ENCODE data around the gene ARID1B. TPM values are rescaled to one million over a fixed set of nuclear protein-coding genes. Genes with fewer than 3 reads are reported as not detected.

The ARID1B gene
- total RNA-seq, 1 donor from 2014 or later, result 59.3 TPM

DNA sequence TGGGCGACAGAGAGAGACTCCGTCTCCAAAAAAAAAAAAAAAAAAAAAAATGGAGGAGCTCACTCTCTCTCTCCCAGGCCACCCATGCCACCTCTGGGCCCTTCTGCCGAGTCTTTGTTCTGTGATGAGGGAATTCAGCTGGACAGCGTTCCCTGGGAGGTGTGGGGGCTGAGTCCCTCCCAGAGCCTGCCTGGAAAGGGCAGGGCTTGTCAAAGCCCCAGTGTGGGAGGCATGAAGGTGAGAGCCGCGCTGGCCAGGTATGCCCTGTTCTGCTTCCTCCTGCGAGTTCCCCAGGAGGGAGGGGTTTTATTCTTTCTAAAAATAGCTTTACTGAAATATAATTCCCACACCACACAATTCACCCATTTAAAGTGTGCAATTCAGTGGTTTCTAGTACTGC is 476.5 kb downstream of the ARID1B start:
- TF ChIP-seq, protein P1, sequence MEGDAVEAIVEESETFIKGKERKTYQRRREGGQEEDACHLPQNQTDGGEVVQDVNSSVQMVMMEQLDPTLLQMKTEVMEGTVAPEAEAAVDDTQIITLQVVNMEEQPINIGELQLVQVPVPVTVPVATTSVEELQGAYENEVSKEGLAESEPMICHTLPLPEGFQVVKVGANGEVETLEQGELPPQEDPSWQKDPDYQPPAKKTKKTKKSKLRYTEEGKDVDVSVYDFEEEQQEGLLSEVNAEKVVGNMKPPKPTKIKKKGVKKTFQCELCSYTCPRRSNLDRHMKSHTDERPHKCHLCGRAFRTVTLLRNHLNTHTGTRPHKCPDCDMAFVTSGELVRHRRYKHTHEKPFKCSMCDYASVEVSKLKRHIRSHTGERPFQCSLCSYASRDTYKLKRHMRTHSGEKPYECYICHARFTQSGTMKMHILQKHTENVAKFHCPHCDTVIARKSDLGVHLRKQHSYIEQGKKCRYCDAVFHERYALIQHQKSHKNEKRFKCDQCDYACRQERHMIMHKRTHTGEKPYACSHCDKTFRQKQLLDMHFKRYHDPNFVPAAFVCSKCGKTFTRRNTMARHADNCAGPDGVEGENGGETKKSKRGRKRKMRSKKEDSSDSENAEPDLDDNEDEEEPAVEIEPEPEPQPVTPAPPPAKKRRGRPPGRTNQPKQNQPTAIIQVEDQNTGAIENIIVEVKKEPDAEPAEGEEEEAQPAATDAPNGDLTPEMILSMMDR (IDR thresholded peaks at IDR 0.05), result no peak
- H3K27ac Mint-ChIP-seq (ENCODE audit: unreplicated experiment), result no peak overlapping the region
- no peaks in the 10 kb centered on the region for H3K4me1 Mint-ChIP-seq (ENCODE audit: low read depth)
- no peaks in the 10 kb centered on the region for H3K36me3 Mint-ChIP-seq (ENCODE audit: low read depth)
- no peaks in the 10 kb centered on the region for H3K9me3 Mint-ChIP-seq (ENCODE audit: low read depth)
- no peak overlapping the region for H3K4me3 Mint-ChIP-seq (ENCODE audit: unreplicated experiment)
- DNase-seq (ENCODE audit: low spot score), result no peak
- H3K27me3 Mint-ChIP-seq (ENCODE audit: low read depth), result peaks cover 13% of the 10 kb centered on the region

DNA sequence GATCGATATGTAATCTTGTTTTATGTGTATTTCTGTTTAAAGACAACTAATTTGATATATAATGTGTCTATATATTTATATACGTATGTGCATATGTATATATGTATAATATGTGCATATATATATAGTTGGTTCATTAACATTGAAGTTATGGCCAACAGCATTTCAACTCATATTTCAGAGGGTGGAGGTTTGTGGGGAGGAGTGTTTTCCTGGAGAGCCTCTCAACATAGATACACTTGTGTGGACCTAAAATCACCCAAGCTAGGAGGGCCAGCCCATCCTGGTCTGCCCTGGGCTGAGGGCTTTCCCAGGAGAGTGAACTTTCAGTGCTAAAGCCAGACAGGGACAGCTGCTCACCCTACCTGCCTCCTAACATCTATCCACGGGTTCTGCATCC is 477.4 kb downstream of the ARID1B start:
- Mint-ChIP-seq H3K36me3 (ENCODE audit: low read depth) (no peaks in the 10 kb centered on the region), H3K4me3 (ENCODE audit: unreplicated experiment) (no peak overlapping the region), H3K27ac (ENCODE audit: unreplicated experiment) (no peak overlapping the region), H3K9me3 (ENCODE audit: low read depth) (no peaks in the 10 kb centered on the region), H3K27me3 (ENCODE audit: low read depth) (peaks cover 13% of the 10 kb centered on the region), H3K4me1 (ENCODE audit: low read depth) (no peaks in the 10 kb centered on the region)
- TF ChIP-seq, protein P1 (IDR thresholded peaks at IDR 0.05), result no peak
- DNase-seq (ENCODE audit: low spot score), result no peak

DNA sequence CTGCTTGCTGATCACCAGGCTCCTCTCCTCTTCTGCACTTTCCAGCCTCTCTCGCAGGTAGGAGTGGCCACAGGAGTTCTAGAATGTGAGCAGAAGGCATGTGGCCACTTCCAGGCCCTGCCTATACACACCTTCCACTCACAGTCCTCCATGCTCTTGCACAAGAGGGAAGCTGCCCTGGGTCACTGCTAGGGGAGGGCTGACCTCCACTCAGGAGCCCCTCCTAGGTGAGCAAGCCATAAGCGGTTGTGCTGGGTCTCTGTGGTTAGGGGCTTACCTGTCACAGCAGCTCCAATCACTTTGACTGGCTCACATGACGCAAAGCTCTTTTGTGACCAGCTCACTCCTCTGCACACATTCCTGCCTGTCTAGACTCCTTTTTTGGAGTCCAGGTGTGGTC is 477.9 kb downstream of the ARID1B start:
- Mint-ChIP-seq H3K4me3 (ENCODE audit: unreplicated experiment) (no peak overlapping the region), H3K9me3 (ENCODE audit: low read depth) (no peaks in the 10 kb centered on the region), H3K36me3 (ENCODE audit: low read depth) (no peaks in the 10 kb centered on the region), H3K4me1 (ENCODE audit: low read depth) (no peaks in the 10 kb centered on the region), H3K27ac (ENCODE audit: unreplicated experiment) (no peak overlapping the region), H3K27me3 (ENCODE audit: low read depth) (peaks cover 13% of the 10 kb centered on the region)
- DNase-seq (ENCODE audit: low spot score), result no peak
- TF ChIP-seq, protein P1 (IDR thresholded peaks at IDR 0.05), result no peak

DNA sequence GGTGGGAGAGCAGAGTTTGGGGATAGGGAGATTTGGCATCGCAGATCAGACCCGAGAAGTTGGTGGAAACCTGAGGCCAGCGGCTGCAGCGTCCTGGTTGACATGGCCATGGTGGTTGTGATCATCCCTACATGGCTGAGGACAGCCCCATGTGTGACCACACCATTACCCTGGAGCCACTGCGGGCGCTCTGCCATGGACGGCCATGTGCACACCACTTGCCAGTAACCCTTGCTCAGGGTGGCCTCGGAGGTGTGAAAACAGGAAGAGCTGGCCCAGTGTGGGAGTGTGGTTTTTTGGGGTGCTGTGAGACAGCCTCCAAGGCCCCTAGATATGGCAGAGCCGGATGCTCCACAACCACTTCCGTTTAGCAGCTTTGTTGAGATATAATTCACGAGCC is 481.7 kb downstream of the ARID1B start:
- TF ChIP-seq, protein P1 (IDR thresholded peaks at IDR 0.05), result no peak
- peaks cover 4% of the 10 kb centered on the region for H3K4me1 Mint-ChIP-seq (ENCODE audit: low read depth)
- H3K4me3 Mint-ChIP-seq (ENCODE audit: unreplicated experiment), result no peak overlapping the region
- H3K9me3 Mint-ChIP-seq (ENCODE audit: low read depth), result no peaks in the 10 kb centered on the region
- H3K27ac Mint-ChIP-seq (ENCODE audit: unreplicated experiment), result no peak overlapping the region
- DNase-seq (ENCODE audit: low spot score), result no peak
- peaks cover 1% of the 10 kb centered on the region for H3K36me3 Mint-ChIP-seq (ENCODE audit: low read depth)
- peaks cover 10% of the 10 kb centered on the region for H3K27me3 Mint-ChIP-seq (ENCODE audit: low read depth)

DNA sequence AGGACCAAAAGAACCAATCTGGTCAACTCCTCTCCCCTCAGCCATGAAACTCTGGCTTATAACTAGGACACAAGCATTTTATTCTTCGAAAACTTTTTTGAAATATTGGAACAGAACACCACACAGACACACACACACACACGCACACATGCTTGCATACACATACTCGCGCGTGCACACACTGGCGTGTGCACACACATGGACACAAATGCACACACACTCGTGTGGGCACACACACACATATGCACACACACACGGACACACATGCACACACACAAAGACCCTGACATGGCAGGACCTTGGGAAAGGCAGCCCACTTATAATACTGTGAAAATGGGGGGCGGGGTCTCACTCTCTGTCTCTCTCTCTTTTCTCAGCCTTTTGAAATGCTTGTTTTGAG is 482.3 kb downstream of the ARID1B start:
- Mint-ChIP-seq H3K27me3 (ENCODE audit: low read depth) (peaks cover 9% of the 10 kb centered on the region), H3K36me3 (ENCODE audit: low read depth) (peaks cover 1% of the 10 kb centered on the region), H3K4me3 (ENCODE audit: unreplicated experiment) (no peak overlapping the region), H3K4me1 (ENCODE audit: low read depth) (peaks cover 4% of the 10 kb centered on the region), H3K27ac (ENCODE audit: unreplicated experiment) (no peak overlapping the region), H3K9me3 (ENCODE audit: low read depth) (no peaks in the 10 kb centered on the region)
- DNase-seq (ENCODE audit: low spot score), result no peak
- TF ChIP-seq, protein P1 (IDR thresholded peaks at IDR 0.05), result no peak

Small RNA genes within 50 kb of the gene (microRNA-seq; reads per million reads assigned to microRNA genes)
- gene MIR4466 (ENCODE audit: borderline number of aligned reads), result not detected

All from chondrocyte (in vitro differentiated cells).